HepG2 (cell line): ENCODE data around the gene STC2. TPM values are rescaled to one million over a fixed set of nuclear protein-coding genes. Genes with fewer than 3 reads are reported as not detected.

Source experiments
- DNMT3B ChIP-seq: conservative IDR thresholded peaks from 2 replicates; pipeline ENCODE4 v1.6.1; 2016; ENCODE audit warnings: missing biosample characterization, control low read depth
- JUND ChIP-seq: sonication (generic); formaldehyde crosslinking; IDR thresholded peaks from 2 replicates; pipeline ENCODE4 v1.8.0; 2022; ENCODE audit warnings: mild to moderate bottlenecking, missing genetic modification reagents
- MED13 ChIP-seq: sonication (generic); formaldehyde crosslinking; IDR thresholded peaks from 2 replicates; pipeline ENCODE4 v1.5.0; 2020; ENCODE audit warnings: missing genetic modification reagents
- SCMH1 ChIP-seq: sonication (generic); formaldehyde crosslinking; IDR thresholded peaks from 2 replicates; pipeline ENCODE4 v1.9.0; 2021; ENCODE audit warnings: missing genetic modification reagents, mild to moderate bottlenecking, borderline replicate concordance
- ZNF781 ChIP-seq: sonication (generic); formaldehyde crosslinking; IDR thresholded peaks from 2 replicates; pipeline ENCODE4 v1.5.1; 2020; ENCODE audit warnings: borderline replicate concordance, mild to moderate bottlenecking, missing genetic modification reagents; ENCODE audit errors: not compliant biosample characterization
- polyA plus RNA-seq, 8 experiments: library from polyadenylated mRNA; depleted of rRNA in 3 of 8; stranded (reverse) in 7 of 8; unstranded in 1 of 8; fragments of >200 nt; fragmentation: Illumina TruSeq in 4 of 8; extraction: Trizol in 4 of 8; gene quantifications; 2 replicates each; pipeline versions ENCODE4 v1.2.1 to v1.2.3, GENCODE V29; 2011 to 2016; ENCODE audit warnings: low read depth in 4 of 8, missing spikeins in 1 of 8, mixed read lengths in 1 of 8; ENCODE audit not compliant: insufficient read depth in 1 of 8
- total RNA-seq, 5 experiments: library from RNA; depleted of rRNA; stranded (reverse); fragments of >200 nt; fragmentation: Illumina TruSeq; extraction: Trizol; gene quantifications; 2 replicates each; pipeline ENCODE4 v1.2.3, GENCODE V29; 2016; ENCODE audit warnings: low read depth in 1 of 5
- TF ChIP-seq, protein P1 (sequence below): sonication (generic); formaldehyde crosslinking; IDR thresholded peaks from one replicate; pipeline ENCODE4 v1.5.1; 2020; ENCODE audit warnings: mild to moderate bottlenecking, missing genetic modification reagents; ENCODE audit errors: not compliant biosample characterization
- TF ChIP-seq, protein P2 (sequence below): sonication (generic); formaldehyde crosslinking; IDR thresholded peaks from 2 replicates; pipeline ENCODE4 v1.4.0; 2020; ENCODE audit warnings: missing genetic modification reagents
- TF ChIP-seq, protein P3 (sequence below), 2 experiments: fragments of 450-650 bp in 1 of 2; sonication (generic) in 1 of 2; formaldehyde crosslinking; IDR thresholded peaks; 2 replicates each; pipeline versions ENCODE4 v1.5.0 to v1.8.0; 2020 to 2022; ENCODE audit warnings: mild to moderate bottlenecking in 1 of 2, missing genetic modification reagents in 1 of 2
- TF ChIP-seq, protein P4 (sequence below), 2 experiments: sonication (generic) in 1 of 2; formaldehyde crosslinking in 1 of 2; IDR thresholded peaks; 2 replicates each; pipeline versions ENCODE4 v1.4.0 to v1.6.1; 2018 to 2020; ENCODE audit warnings: missing genetic modification reagents in 2 of 2, borderline replicate concordance in 1 of 2, low read depth in 1 of 2, mild to moderate bottlenecking in 1 of 2, missing biosample characterization in 1 of 2

STC2 gene
- total and polyA plus RNA-seq, 2 of the 13 experiments (the other 11 are each of a cell fraction or from before 2014, with no cell fraction given) = 27.1 to 69.2 TPM

DNA sequence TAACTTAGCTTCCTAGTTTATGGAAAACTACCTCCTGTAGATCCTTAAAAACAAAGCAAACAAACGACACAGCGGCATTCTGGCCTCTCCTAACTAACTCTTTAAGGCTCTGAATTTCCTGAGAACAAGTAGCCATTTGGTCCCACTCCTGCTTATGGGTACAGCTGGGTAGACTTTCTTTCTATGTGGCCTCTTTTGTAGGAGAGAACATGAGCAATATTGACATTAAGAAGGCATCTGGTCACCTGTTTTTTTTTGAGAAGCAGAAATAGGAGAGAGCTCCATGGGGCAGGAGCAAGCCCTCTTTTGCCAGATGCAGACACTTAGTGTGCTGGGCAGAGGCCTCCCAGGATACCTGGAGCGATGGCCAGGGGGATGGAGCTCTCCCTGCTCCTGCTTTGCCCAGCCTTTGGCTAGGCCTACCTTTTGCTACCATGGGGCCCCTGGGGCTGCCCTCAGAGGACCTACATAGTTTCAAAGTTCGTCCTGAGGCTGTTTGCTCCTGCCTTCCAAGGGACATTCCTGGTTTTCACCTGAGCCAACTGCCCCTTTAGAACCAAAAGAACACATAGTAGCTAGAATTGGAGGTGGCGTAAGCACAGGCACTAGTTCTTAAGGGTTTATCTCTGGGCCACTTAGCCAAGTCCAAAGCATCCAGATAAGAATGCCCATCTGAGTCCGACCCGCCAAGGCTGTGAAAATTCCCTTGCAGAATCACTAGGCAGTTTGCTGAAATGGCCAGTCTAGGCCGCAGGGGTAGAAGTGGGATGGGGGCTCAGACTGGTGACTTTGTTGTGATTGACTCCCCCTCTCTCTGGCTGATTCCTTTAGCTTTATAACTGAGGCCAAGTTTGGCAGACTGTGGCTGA lies 2.4 kb upstream of the STC2 start (continued):
- TF ChIP-seq ZNF781 = peak; percentile 32
- TF ChIP-seq, protein P1, sequence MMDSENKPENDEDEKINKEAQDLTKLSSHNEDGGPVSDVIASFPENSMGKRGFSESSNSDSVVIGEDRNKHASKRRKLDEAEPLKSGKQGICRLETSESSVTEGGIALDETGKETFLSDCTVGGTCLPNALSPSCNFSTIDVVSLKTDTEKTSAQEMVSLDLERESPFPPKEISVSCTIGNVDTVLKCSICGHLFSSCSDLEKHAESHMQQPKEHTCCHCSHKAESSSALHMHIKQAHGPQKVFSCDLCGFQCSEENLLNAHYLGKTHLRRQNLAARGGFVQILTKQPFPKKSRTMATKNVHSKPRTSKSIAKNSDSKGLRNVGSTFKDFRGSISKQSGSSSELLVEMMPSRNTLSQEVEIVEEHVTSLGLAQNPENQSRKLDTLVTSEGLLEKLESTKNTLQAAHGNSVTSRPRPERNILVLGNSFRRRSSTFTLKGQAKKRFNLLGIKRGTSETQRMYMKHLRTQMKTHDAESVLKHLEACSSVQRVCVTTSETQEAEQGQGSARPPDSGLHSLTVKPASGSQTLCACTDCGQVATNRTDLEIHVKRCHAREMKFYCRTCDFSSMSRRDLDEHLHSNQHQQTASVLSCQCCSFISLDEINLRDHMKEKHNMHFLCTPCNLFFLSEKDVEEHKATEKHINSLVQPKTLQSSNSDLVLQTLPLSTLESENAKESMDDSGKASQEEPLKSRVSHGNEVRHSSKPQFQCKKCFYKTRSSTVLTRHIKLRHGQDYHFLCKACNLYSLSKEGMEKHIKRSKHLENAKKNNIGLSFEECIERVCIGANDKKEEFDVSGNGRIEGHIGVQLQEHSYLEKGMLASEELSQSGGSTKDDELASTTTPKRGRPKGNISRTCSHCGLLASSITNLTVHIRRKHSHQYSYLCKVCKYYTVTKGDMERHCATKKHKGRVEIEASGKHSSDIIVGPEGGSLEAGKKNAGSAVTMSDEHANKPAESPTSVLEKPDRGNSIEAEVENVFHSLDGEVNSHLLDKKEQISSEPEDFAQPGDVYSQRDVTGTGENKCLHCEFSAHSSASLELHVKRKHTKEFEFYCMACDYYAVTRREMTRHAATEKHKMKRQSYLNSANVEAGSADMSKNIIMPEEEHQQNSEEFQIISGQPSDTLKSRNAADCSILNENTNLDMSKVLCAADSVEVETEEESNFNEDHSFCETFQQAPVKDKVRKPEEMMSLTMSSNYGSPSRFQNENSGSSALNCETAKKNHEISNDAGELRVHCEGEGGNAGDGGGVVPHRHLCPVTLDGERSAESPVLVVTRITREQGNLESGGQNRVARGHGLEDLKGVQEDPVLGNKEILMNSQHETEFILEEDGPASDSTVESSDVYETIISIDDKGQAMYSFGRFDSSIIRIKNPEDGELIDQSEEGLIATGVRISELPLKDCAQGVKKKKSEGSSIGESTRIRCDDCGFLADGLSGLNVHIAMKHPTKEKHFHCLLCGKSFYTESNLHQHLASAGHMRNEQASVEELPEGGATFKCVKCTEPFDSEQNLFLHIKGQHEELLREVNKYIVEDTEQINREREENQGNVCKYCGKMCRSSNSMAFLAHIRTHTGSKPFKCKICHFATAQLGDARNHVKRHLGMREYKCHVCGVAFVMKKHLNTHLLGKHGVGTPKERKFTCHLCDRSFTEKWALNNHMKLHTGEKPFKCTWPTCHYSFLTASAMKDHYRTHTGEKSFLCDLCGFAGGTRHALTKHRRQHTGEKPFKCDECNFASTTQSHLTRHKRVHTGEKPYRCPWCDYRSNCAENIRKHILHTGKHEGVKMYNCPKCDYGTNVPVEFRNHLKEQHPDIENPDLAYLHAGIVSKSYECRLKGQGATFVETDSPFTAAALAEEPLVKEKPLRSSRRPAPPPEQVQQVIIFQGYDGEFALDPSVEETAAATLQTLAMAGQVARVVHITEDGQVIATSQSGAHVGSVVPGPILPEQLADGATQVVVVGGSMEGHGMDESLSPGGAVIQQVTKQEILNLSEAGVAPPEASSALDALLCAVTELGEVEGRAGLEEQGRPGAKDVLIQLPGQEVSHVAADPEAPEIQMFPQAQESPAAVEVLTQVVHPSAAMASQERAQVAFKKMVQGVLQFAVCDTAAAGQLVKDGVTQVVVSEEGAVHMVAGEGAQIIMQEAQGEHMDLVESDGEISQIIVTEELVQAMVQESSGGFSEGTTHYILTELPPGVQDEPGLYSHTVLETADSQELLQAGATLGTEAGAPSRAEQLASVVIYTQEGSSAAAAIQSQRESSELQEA = no peak
- TF ChIP-seq, protein P2, sequence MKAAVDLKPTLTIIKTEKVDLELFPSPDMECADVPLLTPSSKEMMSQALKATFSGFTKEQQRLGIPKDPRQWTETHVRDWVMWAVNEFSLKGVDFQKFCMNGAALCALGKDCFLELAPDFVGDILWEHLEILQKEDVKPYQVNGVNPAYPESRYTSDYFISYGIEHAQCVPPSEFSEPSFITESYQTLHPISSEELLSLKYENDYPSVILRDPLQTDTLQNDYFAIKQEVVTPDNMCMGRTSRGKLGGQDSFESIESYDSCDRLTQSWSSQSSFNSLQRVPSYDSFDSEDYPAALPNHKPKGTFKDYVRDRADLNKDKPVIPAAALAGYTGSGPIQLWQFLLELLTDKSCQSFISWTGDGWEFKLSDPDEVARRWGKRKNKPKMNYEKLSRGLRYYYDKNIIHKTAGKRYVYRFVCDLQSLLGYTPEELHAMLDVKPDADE (CRISPR knock-in tag) = no peak
- TF ChIP-seq JUND (CRISPR knock-in tag) = peak; percentile 62; the same call in 1 of the 2 replicates
- peak; percentile 63; the same call in 1 of the 2 replicates for TF ChIP-seq DNMT3B (CRISPR knock-in tag)
- TF ChIP-seq, protein P3, sequence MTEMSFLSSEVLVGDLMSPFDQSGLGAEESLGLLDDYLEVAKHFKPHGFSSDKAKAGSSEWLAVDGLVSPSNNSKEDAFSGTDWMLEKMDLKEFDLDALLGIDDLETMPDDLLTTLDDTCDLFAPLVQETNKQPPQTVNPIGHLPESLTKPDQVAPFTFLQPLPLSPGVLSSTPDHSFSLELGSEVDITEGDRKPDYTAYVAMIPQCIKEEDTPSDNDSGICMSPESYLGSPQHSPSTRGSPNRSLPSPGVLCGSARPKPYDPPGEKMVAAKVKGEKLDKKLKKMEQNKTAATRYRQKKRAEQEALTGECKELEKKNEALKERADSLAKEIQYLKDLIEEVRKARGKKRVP (CRISPR knock-in tag; IDR thresholded peaks at IDR 0.05) = peak in 1 of 2 experiments; percentile 63; a peak in 1 of 4 replicates
- no peak for TF ChIP-seq SCMH1 (CRISPR knock-in tag)
- peak; percentile 32; the same call in 1 of the 2 replicates for TF ChIP-seq MED13 (CRISPR knock-in tag)
- TF ChIP-seq, protein P4, sequence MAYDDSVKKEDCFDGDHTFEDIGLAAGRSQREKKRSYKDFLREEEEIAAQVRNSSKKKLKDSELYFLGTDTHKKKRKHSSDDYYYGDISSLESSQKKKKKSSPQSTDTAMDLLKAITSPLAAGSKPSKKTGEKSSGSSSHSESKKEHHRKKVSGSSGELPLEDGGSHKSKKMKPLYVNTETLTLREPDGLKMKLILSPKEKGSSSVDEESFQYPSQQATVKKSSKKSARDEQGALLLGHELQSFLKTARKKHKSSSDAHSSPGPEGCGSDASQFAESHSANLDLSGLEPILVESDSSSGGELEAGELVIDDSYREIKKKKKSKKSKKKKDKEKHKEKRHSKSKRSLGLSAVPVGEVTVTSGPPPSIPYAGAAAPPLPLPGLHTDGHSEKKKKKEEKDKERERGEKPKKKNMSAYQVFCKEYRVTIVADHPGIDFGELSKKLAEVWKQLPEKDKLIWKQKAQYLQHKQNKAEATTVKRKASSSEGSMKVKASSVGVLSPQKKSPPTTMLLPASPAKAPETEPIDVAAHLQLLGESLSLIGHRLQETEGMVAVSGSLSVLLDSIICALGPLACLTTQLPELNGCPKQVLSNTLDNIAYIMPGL (CRISPR knock-in tag; IDR thresholded peaks at IDR 0.05; ENCODE audit: borderline replicate concordance in 1 of 2, low read depth in 1 of 2) = 0 out of 4 replicates have a peak, but pooled peaks of 1 of the 2 experiments have one; percentile 1
